OCI-LY1 (cell line): ENCODE data around the gene LTBP1.

Experiments used
- EZH2 ChIP-seq: fragments of 200-600 bp; sonication (generic), shearing (Covaris generic); IDR thresholded peaks from 2 replicates; pipeline ENCODE4 v1.8.0; 2017; ENCODE audit warnings: borderline replicate concordance, mixed run types, mild to moderate bottlenecking, antibody characterized with exemption, low read length, moderate library complexity, mixed read lengths
- TF ChIP-seq, protein P1 (sequence below): fragments of 200-600 bp; sonication (generic), shearing (Covaris generic); IDR thresholded peaks from 2 replicates; pipeline ENCODE4 v1.5.1; 2017; ENCODE audit warnings: mild to moderate bottlenecking, antibody characterized with exemption, low read length, moderate library complexity, mixed read lengths

DNA sequence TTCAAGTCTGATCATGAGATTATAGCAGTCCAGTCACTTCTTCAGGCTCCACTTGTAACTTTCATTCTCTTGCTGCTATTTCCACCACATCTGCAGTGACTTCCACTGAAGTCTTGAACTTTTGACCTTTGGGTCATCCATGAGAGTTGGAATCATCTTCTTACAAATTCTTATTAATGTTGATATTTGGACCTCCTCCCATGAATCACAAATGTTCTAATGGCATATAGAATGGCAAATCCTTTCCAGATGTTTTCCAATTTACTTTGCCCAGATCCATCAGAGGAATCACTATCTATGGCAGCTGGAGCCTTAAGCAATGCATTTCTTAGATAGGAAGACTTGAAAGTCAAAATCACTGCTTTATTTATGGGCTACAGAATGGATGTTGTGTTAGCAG lies 159.4 kb downstream of the LTBP1 start:
- no peak for TF ChIP-seq EZH2
- TF ChIP-seq, protein P1, sequence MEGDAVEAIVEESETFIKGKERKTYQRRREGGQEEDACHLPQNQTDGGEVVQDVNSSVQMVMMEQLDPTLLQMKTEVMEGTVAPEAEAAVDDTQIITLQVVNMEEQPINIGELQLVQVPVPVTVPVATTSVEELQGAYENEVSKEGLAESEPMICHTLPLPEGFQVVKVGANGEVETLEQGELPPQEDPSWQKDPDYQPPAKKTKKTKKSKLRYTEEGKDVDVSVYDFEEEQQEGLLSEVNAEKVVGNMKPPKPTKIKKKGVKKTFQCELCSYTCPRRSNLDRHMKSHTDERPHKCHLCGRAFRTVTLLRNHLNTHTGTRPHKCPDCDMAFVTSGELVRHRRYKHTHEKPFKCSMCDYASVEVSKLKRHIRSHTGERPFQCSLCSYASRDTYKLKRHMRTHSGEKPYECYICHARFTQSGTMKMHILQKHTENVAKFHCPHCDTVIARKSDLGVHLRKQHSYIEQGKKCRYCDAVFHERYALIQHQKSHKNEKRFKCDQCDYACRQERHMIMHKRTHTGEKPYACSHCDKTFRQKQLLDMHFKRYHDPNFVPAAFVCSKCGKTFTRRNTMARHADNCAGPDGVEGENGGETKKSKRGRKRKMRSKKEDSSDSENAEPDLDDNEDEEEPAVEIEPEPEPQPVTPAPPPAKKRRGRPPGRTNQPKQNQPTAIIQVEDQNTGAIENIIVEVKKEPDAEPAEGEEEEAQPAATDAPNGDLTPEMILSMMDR, result no peak
